HG02970 (cell line): Measurements from ENCODE around the gene GSG1L.

Experiments
- ATAC-seq: cut with Tn5 transposase; IDR thresholded peaks from one replicate; pipeline ENCODE4 v1.9.1; 2021; ENCODE audit warnings: mild to moderate bottlenecking, moderate library complexity, moderate number of reproducible peaks; ENCODE audit not compliant: unreplicated experiment, low FRiP score

The GSG1L gene

GRCh38 chr16:28033870-28034269 lies 29.6 kb downstream of the GSG1L start:
- no peak for ATAC-seq

- ATAC-seq = no peak
These were observed 34.0 kb downstream of the GSG1L start for GRCh38 chr16:28029387-28030002.

GRCh38 chr16:28027055-28027454 lies 36.5 kb downstream of the GSG1L start:
- ATAC-seq = no peak

- no peak for ATAC-seq
These were observed 37.9 kb downstream of the GSG1L start for GRCh38 chr16:28025631-28026030.

GRCh38 chr16:28019218-28019617 lies 44.3 kb downstream of the GSG1L start:
- ATAC-seq = no peak

- no peak for ATAC-seq
These were observed 48.7 kb downstream of the GSG1L start for GRCh38 chr16:28014851-28015250.

GRCh38 chr16:28013878-28014277 lies 49.6 kb downstream of the GSG1L start:
- no peak for ATAC-seq

GRCh38 chr16:28013392-28013791 lies 50.1 kb downstream of the GSG1L start:
- ATAC-seq = no peak

- no peak for ATAC-seq
These were observed 51.5 kb downstream of the GSG1L start for GRCh38 chr16:28011971-28012445.

GRCh38 chr16:28011223-28011622 lies 52.3 kb downstream of the GSG1L start:
- ATAC-seq = no peak

GRCh38 chr16:28010671-28011070 lies 52.8 kb downstream of the GSG1L start:
- ATAC-seq = no peak

GRCh38 chr16:28009586-28010373 lies 53.7 kb downstream of the GSG1L start:
- no peak for ATAC-seq

GRCh38 chr16:28003923-28004322 lies 59.6 kb downstream of the GSG1L start:
- no peak for ATAC-seq

- ATAC-seq = no peak
These were observed 60.3 kb downstream of the GSG1L start for GRCh38 chr16:28003021-28003865.

GRCh38 chr16:28001642-28002041 lies 61.9 kb downstream of the GSG1L start:
- ATAC-seq = no peak

- ATAC-seq = no peak
These were observed 62.3 kb downstream of the GSG1L start for GRCh38 chr16:28001184-28001583.

- no peak for ATAC-seq
These were observed 63.0 kb downstream of the GSG1L start for GRCh38 chr16:28000314-28001169.

- no peak for ATAC-seq
These were observed 63.8 kb downstream of the GSG1L start for GRCh38 chr16:27999687-28000086.

- no peak for ATAC-seq
These were observed 68.1 kb downstream of the GSG1L start for GRCh38 chr16:27995378-27995777.

GRCh38 chr16:27994686-27995085 lies 68.8 kb downstream of the GSG1L start:
- ATAC-seq = no peak
